ENCODE data around the gene ERO1B. TPM values are rescaled to one million over a fixed set of nuclear protein-coding genes. Genes with fewer than 3 reads are reported as not detected.

ERO1B gene
- total and polyA plus RNA-seq, 2 of the 13 experiments (the other 11 are each of a cell fraction or from before 2014, with no cell fraction given), result 1.6 to 2.1 TPM

DNA sequence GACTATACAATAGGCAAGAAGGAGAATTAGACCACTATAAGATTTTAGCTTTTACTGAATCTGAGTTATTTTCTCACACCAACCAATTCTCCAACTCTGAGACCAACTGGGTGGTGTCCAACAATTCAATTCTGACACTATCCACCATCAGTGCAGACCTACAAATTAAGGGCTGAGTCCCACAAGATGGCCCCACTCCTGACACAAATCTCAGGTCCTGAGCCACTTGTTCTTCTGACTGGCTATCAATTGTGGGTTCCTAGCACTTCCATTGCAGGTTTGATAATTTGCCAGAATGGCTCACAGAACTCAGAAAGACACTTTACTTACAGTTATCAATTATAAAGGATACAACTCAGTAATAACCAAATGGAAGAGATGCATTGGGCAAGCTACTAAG, 6.7 kb downstream of the ERO1B start:
- no peaks in the 10 kb centered on the region for H3K36me3 ChIP-seq (replicated peaks in 1 of 2; ENCODE audit: control insufficient read depth in 1 of 2, insufficient read depth in 2 of 2, low read length in 2 of 2)
- CTCF ChIA-PET (ENCODE audit: low intra/inter-chr PET ratio, low total read pairs), result no interaction called here
- ATAC-seq (no peak), DNase-seq (ENCODE audit: low spot score) (no peak), FAIRE-seq (no peak)
- POLR2A ChIA-PET, result no interaction called here
- no peak overlapping the region for H3K4me2 ChIP-seq (ENCODE audit: low read depth, low read length)
- BruUV-seq (replicated peaks), result no TSS peak
- H3K9ac ChIP-seq (ENCODE audit: insufficient read depth, low read depth, low read length), result no peak overlapping the region
- H3K27ac ChIP-seq (ENCODE audit: extremely low read length, insufficient read depth, low read length), result no peak overlapping the region
- no peaks in the 10 kb centered on the region for H3K27me3 ChIP-seq (ENCODE audit: control insufficient read depth in 1 of 2, insufficient read depth in 2 of 2, low read length in 2 of 2)
- peaks cover under 1% of the 10 kb centered on the region; the same call in 1 of the 2 replicates for H3K4me1 ChIP-seq (ENCODE audit: insufficient read depth, low read length)
- intact Hi-C loops (cut with micrococcal nuclease; ENCODE audit: unreplicated experiment) (no loop called here), in situ Hi-C loops (cut with HindIII; ENCODE audit: extremely low pct_ligation_motif_present, low pct_unique_long_range_greater_than_20kb) (no loop called here)
- TF ChIP-seq GATAD1 (CRISPR knock-in tag; IDR thresholded peaks at IDR 0.05) (no peak), ZFX (CRISPR knock-in tag; IDR thresholded peaks at IDR 0.05; ENCODE audit: low read depth) (no peak), ZNF616 (CRISPR knock-in tag; IDR thresholded peaks at IDR 0.05; ENCODE audit: low read depth) (no peak), ZKSCAN8 (CRISPR knock-in tag; IDR thresholded peaks at IDR 0.05; ENCODE audit: borderline replicate concordance) (no peak), MYC (CRISPR knock-in tag; IDR thresholded peaks at IDR 0.05; ENCODE audit: borderline replicate concordance) (no peak), ZNF446 (CRISPR knock-in tag; IDR thresholded peaks at IDR 0.05) (no peak)
- TF ChIP-seq, protein P1, sequence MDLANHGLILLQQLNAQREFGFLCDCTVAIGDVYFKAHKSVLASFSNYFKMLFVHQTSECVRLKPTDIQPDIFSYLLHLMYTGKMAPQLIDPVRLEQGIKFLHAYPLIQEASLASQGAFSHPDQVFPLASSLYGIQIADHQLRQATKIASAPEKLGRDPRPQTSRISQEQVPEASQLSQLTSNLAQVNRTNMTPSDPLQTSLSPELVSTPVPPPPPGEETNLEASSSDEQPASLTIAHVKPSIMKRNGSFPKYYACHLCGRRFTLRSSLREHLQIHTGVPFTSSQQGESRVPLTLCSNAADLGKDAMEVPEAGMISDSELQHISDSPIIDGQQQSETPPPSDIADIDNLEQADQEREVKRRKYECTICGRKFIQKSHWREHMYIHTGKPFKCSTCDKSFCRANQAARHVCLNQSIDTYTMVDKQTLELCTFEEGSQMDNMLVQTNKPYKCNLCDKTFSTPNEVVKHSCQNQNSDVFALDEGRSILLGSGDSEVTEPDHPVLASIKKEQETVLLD (CRISPR knock-in tag; IDR thresholded peaks at IDR 0.05; ENCODE audit: low read depth), result no peak
- H3K79me2 ChIP-seq (ENCODE audit: insufficient read depth, low read length), result no peaks in the 10 kb centered on the region
- H3K9me3 ChIP-seq (ENCODE audit: low read length), result no peaks in the 10 kb centered on the region
- H3K4me3 ChIP-seq (replicated peaks in 1 of 3; ENCODE audit: insufficient read depth in 1 of 3, low read depth in 2 of 3, low read length in 3 of 3), result no peak overlapping the region
- no peaks in the 10 kb centered on the region for H4K20me1 ChIP-seq (ENCODE audit: insufficient read depth, low read length)
- no peak overlapping the region for H2AFZ ChIP-seq (ENCODE audit: low read length)

DNA sequence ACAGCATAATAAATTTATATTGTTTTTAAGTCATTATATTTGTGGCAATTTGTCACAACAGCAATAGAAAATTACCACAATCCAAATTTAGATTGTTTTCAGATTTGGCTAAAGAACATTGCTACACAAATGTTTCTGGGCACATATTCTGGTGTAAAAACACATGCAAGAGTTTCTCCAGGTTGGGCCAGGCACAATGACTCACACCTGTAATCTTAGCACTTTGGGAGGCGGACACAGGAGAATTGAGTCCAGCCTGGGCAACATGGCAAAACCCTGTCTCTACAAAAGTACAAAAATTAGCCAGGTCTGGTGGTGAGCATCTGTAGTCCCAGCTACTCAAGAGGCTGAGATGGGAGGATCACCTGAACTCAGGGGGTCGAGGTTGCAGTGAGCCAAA, 8.4 kb downstream of the ERO1B start:
- H3K9ac ChIP-seq (ENCODE audit: insufficient read depth, low read depth, low read length), result no peak overlapping the region
- no peaks in the 10 kb centered on the region for H3K79me2 ChIP-seq (ENCODE audit: insufficient read depth, low read length)
- H3K9me3 ChIP-seq (ENCODE audit: low read length), result no peaks in the 10 kb centered on the region
- H3K27me3 ChIP-seq (ENCODE audit: control insufficient read depth in 1 of 2, insufficient read depth in 2 of 2, low read length in 2 of 2), result no peaks in the 10 kb centered on the region
- intact Hi-C loops (cut with micrococcal nuclease; ENCODE audit: unreplicated experiment) (no loop called here), in situ Hi-C loops (cut with HindIII; ENCODE audit: extremely low pct_ligation_motif_present, low pct_unique_long_range_greater_than_20kb) (no loop called here)
- CTCF ChIA-PET (ENCODE audit: low intra/inter-chr PET ratio, low total read pairs), result no interaction called here
- no peaks in the 10 kb centered on the region for H3K4me1 ChIP-seq (ENCODE audit: insufficient read depth, low read length)
- no peak overlapping the region for H3K27ac ChIP-seq (ENCODE audit: extremely low read length, insufficient read depth, low read length)
- 65% methylated on average over 2 of the region's 2 CpGs for WGBS (ENCODE audit: low lambda C conversion rate)
- POLR2A ChIA-PET, result no interaction called here
- BruUV-seq (replicated peaks), result no TSS peak
- H3K4me2 ChIP-seq (ENCODE audit: low read depth, low read length), result no peak overlapping the region
- FAIRE-seq, result no peak
- no peak for ATAC-seq
- no peaks in the 10 kb centered on the region for H3K36me3 ChIP-seq (replicated peaks in 1 of 2; ENCODE audit: control insufficient read depth in 1 of 2, insufficient read depth in 2 of 2, low read length in 2 of 2)
- H2AFZ ChIP-seq (ENCODE audit: low read length), result no peak overlapping the region
- H3K4me3 ChIP-seq (replicated peaks in 1 of 3; ENCODE audit: insufficient read depth in 1 of 3, low read depth in 2 of 3, low read length in 3 of 3), result no peak overlapping the region
- H4K20me1 ChIP-seq (ENCODE audit: insufficient read depth, low read length), result no peaks in the 10 kb centered on the region
- no peak for DNase-seq (ENCODE audit: low spot score)
- TF ChIP-seq PHF20 (CRISPR knock-in tag; IDR thresholded peaks at IDR 0.05) (no peak), STAG1 (CRISPR knock-in tag; IDR thresholded peaks at IDR 0.05) (no peak), NFATC3 (CRISPR knock-in tag; IDR thresholded peaks at IDR 0.05) (no peak), HNRNPL (IDR thresholded peaks at IDR 0.05; ENCODE audit: low read depth, low read length) (no peak), POLR2AphosphoS5 (IDR thresholded peaks at IDR 0.05; ENCODE audit: low read depth, low read length) (no peak), ARHGAP35 (CRISPR knock-in tag; IDR thresholded peaks at IDR 0.05; ENCODE audit: borderline replicate concordance) (no peak), CAMTA2 (CRISPR knock-in tag; IDR thresholded peaks at IDR 0.05; ENCODE audit: borderline replicate concordance) (no peak), KDM4B (CRISPR knock-in tag; IDR thresholded peaks at IDR 0.05) (no peak), IRF2 (CRISPR knock-in tag; IDR thresholded peaks at IDR 0.05) (no peak), ZNF792 (CRISPR knock-in tag; IDR thresholded peaks at IDR 0.05) (no peak), SUZ12 (IDR thresholded peaks at IDR 0.05; ENCODE audit: low read depth, low read length) (no peak)
- TF ChIP-seq, protein P2, sequence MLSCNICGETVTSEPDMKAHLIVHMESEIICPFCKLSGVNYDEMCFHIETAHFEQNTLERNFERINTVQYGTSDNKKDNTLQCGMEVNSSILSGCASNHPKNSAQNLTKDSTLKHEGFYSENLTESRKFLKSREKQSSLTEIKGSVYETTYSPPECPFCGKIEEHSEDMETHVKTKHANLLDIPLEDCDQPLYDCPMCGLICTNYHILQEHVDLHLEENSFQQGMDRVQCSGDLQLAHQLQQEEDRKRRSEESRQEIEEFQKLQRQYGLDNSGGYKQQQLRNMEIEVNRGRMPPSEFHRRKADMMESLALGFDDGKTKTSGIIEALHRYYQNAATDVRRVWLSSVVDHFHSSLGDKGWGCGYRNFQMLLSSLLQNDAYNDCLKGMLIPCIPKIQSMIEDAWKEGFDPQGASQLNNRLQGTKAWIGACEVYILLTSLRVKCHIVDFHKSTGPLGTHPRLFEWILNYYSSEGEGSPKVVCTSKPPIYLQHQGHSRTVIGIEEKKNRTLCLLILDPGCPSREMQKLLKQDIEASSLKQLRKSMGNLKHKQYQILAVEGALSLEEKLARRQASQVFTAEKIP (CRISPR knock-in tag; IDR thresholded peaks at IDR 0.05; ENCODE audit: borderline replicate concordance), result no peak
- TF ChIP-seq, protein P3, sequence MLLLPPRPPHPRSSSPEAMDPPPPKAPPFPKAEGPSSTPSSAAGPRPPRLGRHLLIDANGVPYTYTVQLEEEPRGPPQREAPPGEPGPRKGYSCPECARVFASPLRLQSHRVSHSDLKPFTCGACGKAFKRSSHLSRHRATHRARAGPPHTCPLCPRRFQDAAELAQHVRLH (CRISPR knock-in tag; IDR thresholded peaks at IDR 0.05; ENCODE audit: borderline replicate concordance, low read depth), result no peak
